DMS153 (cell line): ENCODE data around the gene RELT.

Experiments
- DNase-seq: peaks from one replicate; lab custom pipeline; 2025; lab: John Stamatoyannopoulos, UW

The RELT gene

GRCh38 chr11:73392108-73393010 is 16.2 kb downstream of the RELT start:
- no peak for DNase-seq

GRCh38 chr11:73393011-73393380 is 16.8 kb downstream of the RELT start:
- no peak for DNase-seq

- DNase-seq, result peak; percentile 5
Observed at GRCh38 chr11:73393479-73394415, 17.5 kb downstream of the RELT start.

- no peak for DNase-seq
Observed at GRCh38 chr11:73394416-73395296, 18.5 kb downstream of the RELT start.

- no peak for DNase-seq
Observed at GRCh38 chr11:73395297-73396208, 19.4 kb downstream of the RELT start.

- DNase-seq, result no peak
Observed at GRCh38 chr11:73396251-73396930, 20.2 kb downstream of the RELT start.

GRCh38 chr11:73396985-73397384 is 20.8 kb downstream of the RELT start:
- DNase-seq, result no peak

GRCh38 chr11:73397468-73398131 is 21.4 kb downstream of the RELT start:
- no peak for DNase-seq

- no peak for DNase-seq
Observed at GRCh38 chr11:73398132-73398526, 21.9 kb downstream of the RELT start.

- no peak for DNase-seq
Observed at GRCh38 chr11:73398721-73399120, 22.5 kb downstream of the RELT start.

GRCh38 chr11:73399159-73399590 is 23.0 kb downstream of the RELT start:
- no peak for DNase-seq

GRCh38 chr11:73399636-73400035 is 23.4 kb downstream of the RELT start:
- no peak for DNase-seq

- no peak for DNase-seq
Observed at GRCh38 chr11:73400293-73400692, 24.1 kb downstream of the RELT start.

- DNase-seq, result no peak
Observed at GRCh38 chr11:73401217-73401923, 25.2 kb downstream of the RELT start.

- DNase-seq, result no peak
Observed at GRCh38 chr11:73401924-73402833, 26.0 kb downstream of the RELT start.

- no peak for DNase-seq
Observed at GRCh38 chr11:73402834-73403185, 26.6 kb downstream of the RELT start.

- no peak for DNase-seq
Observed at GRCh38 chr11:73403541-73403940, 27.3 kb downstream of the RELT start.

- no peak for DNase-seq
Observed at GRCh38 chr11:73404048-73404447, 27.8 kb downstream of the RELT start.
